NT2/D1 (cell line): ENCODE results near the gene ZNF576.

Experiments used
- DNase-seq: peaks from one replicate; pipeline ENCODE4 v3.0.0-alpha.2; 2011; ENCODE audit warnings: low read depth, low spot score
- H3K27me3 ChIP-seq: 2 replicates; pipeline ENCODE4 v1.6.0; 2011; ENCODE audit warnings: mild to moderate bottlenecking; ENCODE audit not compliant: insufficient read length, insufficient read depth
- H3K36me3 ChIP-seq: 2 replicates; pipeline ENCODE4 v1.6.1; 2011; ENCODE audit warnings: mild to moderate bottlenecking, low read length, mixed read lengths; ENCODE audit not compliant: insufficient read depth, insufficient read length
- H3K4me1 ChIP-seq: 2 replicates; pipeline ENCODE4 v1.5.1; 2011; ENCODE audit not compliant: insufficient read depth, insufficient read length
- H3K4me3 ChIP-seq: 2 replicates; pipeline ENCODE4 v1.5.1; 2011; ENCODE audit warnings: low read depth; ENCODE audit not compliant: insufficient read length
- H3K9ac ChIP-seq: 2 replicates; pipeline ENCODE4 v1.6.0; 2011; ENCODE audit warnings: low read depth; ENCODE audit not compliant: insufficient read length
- H3K9me3 ChIP-seq: 2 replicates; pipeline ENCODE4 v1.5.1; 2011; ENCODE audit warnings: mild to moderate bottlenecking, low read length; ENCODE audit not compliant: insufficient read depth
- SUZ12 ChIP-seq: IDR thresholded peaks from 2 replicates; pipeline ENCODE4 v1.6.1; 2011; ENCODE audit not compliant: insufficient read length, insufficient read depth; ENCODE audit errors: extremely low read depth
- YY1 ChIP-seq: IDR thresholded peaks from 2 replicates; pipeline ENCODE4 v1.6.1; 2011; ENCODE audit not compliant: insufficient read length, insufficient read depth
- ZNF274 ChIP-seq: IDR thresholded peaks from 2 replicates; pipeline ENCODE4 v1.6.1; 2011; ENCODE audit warnings: mild to moderate bottlenecking, low read depth, low read length

Gene ZNF576

GRCh38 chr19:43605875-43606568 is 9.6 kb downstream of the ZNF576 start:
- Histone ChIP-seq H3K27me3 (no peaks in the 10 kb centered on the region), H3K4me1 (peaks cover 2% of the 10 kb centered on the region), H3K9ac (no peak overlapping the region), H3K9me3 (no peaks in the 10 kb centered on the region), H3K36me3 (peaks cover 23% of the 10 kb centered on the region), H3K4me3 (no peak overlapping the region)
- no peak for DNase-seq
- TF ChIP-seq ZNF274 (no peak), SUZ12 (no peak), YY1 (no peak)

DNA sequence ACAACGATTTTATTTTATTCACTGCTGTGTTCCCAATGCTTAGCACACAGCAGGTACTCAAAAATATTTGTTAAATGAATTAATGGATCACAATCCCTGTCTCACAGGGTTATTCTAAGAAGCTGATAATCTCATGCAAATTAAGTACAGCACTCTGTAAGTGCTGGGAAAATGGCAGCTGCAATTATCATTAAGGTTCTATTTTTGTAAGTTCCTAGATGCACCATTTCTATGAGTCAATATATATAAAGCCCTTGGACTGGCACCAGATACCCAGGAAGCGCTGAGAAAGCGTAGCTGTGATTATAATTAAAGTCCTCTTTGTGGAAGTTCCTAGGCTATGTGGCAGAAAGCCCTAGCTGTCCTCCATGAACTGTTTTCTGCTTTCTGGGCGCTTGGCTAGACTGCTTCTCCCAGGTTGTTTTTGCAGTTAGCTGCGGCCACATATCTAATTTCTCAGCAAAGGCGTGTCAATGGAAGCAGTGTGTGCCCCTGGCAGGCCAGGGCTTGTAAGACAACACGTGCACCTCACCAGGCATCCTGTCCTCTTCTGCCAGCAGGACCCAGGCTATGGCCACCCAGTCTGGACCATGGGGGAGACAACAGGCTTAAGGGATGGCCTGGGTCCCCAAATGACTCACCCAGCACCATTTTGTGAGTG is 10.3 kb downstream of the ZNF576 start:
- Histone ChIP-seq H3K4me1 (peaks cover 2% of the 10 kb centered on the region), H3K9ac (no peak overlapping the region), H3K4me3 (no peak overlapping the region), H3K36me3 (peaks cover 21% of the 10 kb centered on the region), H3K9me3 (no peaks in the 10 kb centered on the region), H3K27me3 (no peaks in the 10 kb centered on the region)
- DNase-seq = no peak
- TF ChIP-seq YY1 (no peak), ZNF274 (no peak), SUZ12 (no peak)

- Histone ChIP-seq H3K4me1 (peaks cover 2% of the 10 kb centered on the region), H3K9me3 (peaks cover 6% of the 10 kb centered on the region; the same call in 1 of the 2 replicates), H3K4me3 (no peak overlapping the region), H3K27me3 (no peaks in the 10 kb centered on the region), H3K36me3 (peaks cover 25% of the 10 kb centered on the region), H3K9ac (no peak overlapping the region)
- DNase-seq = no peak
- no peak for TF ChIP-seq SUZ12
- TF ChIP-seq YY1 = no peak
- no peak for TF ChIP-seq ZNF274
Measured at GRCh38 chr19:43607238-43608205, 11.1 kb downstream of the ZNF576 start.

DNA sequence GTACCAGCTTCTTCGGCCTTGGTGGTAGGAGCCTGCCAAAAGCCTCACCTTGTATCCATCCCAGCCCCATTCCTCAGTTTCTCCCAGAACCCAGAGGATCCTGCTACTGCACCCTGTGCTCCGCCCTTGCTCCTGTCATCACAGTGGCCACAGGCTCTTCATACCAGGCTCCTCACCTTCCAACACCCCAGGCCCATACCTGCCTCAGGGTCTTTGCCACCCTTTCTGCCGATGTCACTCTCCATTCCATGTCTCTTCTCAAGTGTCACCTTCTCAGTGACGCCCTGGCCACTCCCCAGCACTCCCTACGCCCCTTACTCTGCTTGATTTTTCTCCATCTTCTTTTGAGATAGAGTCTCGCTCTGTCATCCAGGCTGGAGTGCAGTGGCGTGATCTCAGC is 13.5 kb downstream of the ZNF576 start:
- no peak overlapping the region for H3K4me3 ChIP-seq
- H3K9me3 ChIP-seq = peaks cover 7% of the 10 kb centered on the region; the same call in 1 of the 2 replicates
- H3K4me1 ChIP-seq = peaks cover 2% of the 10 kb centered on the region
- no peak for DNase-seq
- H3K27me3 ChIP-seq = no peaks in the 10 kb centered on the region
- TF ChIP-seq YY1 (no peak), ZNF274 (no peak), SUZ12 (no peak)
- H3K36me3 ChIP-seq = peaks cover 32% of the 10 kb centered on the region
- H3K9ac ChIP-seq = no peak overlapping the region

GRCh38 chr19:43610493-43610892 is 14.1 kb downstream of the ZNF576 start:
- H3K9ac ChIP-seq = no peak overlapping the region
- H3K4me1 ChIP-seq = peaks cover 2% of the 10 kb centered on the region
- peaks cover 32% of the 10 kb centered on the region for H3K36me3 ChIP-seq
- H3K4me3 ChIP-seq = no peak overlapping the region
- H3K9me3 ChIP-seq = peaks cover 7% of the 10 kb centered on the region; the same call in 1 of the 2 replicates
- no peaks in the 10 kb centered on the region for H3K27me3 ChIP-seq
- no peak for DNase-seq
- TF ChIP-seq ZNF274 = no peak
- TF ChIP-seq SUZ12 = no peak
- TF ChIP-seq YY1 = no peak

GRCh38 chr19:43611788-43612187 is 15.4 kb downstream of the ZNF576 start, which contains the start of gene SRRM5:
Gene SRRM5, plus strand, starts transcription at chr19:43612088. Its CDS starts 34 bp downstream, at chr19:43612122.
- TF ChIP-seq SUZ12 (no peak), YY1 (no peak), ZNF274 (no peak)
- Histone ChIP-seq H3K9me3 (peaks cover 7% of the 10 kb centered on the region; the same call in 1 of the 2 replicates), H3K4me3 (no peak within 1 kb of the TSS), H3K27me3 (no peaks in the 10 kb centered on the region), H3K36me3 (peaks cover 31% of the 10 kb centered on the region), H3K9ac (no peak within 1 kb of the TSS), H3K4me1 (peaks cover 2% of the 10 kb centered on the region)
- DNase-seq = no peak
